Stimulated activated CD4-positive, alpha-beta T cell treated with anti-CD3 and anti-CD28 coated beads, TNF-alpha, amount 100 ng/mL, for 4 hours (primary cell): Measurements from ENCODE around the gene PRADC1.

Source experiments
- DNase-seq, 3 experiments: peaks; one replicate each; pipeline ENCODE4 v3.0.0-alpha.2; 2020; ENCODE audit warnings: low read depth in 3 of 3

PRADC1 gene

DNA sequence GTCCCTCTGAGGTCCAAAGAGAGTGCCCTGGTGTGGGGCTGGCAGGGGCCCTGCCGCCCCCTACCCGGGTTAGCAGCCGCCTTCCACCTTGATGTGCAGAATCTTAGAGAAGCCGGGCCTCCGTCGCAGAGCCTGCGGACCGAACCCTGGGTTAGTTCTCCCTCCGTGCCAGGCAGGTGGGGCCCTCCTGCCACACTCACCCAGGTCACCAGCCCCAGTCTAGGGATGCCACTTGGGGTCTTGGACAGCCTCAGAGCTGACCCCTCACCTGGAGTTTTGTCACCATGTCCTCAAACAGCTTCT is 25.8 kb upstream of the PRADC1 start:
- no peak for DNase-seq

DNA sequence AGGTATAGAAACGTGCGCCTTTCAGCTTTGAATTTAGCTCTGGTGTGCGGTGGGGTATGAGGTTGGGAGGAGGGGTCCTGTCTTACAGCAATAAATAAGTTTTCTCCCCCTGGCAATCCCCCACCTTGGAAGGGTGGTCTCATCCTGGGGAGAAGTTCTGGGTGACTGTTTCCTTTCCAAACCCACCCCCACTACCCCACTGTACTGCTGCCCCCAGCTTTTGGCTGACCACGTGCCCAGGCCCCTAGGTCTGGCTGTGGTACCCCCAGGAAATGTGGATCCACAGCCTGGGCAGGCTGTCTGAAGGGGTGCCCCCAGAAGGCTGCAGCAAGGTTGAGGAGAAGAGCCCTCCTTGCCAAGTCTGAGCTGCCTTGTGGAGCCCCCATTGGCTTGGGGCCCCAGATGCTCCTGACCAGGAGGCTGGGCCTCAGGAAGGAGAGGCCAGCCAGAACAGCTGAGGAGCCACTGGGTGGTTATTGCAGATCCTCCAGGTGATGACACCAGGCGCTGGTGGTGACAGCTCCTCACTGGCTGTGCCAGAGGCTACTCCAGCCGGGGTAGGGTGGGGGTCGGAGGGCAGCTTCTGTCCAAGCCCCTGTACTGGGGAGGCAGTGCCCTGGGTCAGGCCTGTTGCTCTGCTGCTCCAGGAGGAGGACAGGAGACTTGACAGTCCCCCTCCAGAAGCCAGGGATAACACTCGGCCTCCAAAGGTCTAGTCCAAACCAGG is 25.3 kb upstream of the PRADC1 start:
- DNase-seq = no peak

DNA sequence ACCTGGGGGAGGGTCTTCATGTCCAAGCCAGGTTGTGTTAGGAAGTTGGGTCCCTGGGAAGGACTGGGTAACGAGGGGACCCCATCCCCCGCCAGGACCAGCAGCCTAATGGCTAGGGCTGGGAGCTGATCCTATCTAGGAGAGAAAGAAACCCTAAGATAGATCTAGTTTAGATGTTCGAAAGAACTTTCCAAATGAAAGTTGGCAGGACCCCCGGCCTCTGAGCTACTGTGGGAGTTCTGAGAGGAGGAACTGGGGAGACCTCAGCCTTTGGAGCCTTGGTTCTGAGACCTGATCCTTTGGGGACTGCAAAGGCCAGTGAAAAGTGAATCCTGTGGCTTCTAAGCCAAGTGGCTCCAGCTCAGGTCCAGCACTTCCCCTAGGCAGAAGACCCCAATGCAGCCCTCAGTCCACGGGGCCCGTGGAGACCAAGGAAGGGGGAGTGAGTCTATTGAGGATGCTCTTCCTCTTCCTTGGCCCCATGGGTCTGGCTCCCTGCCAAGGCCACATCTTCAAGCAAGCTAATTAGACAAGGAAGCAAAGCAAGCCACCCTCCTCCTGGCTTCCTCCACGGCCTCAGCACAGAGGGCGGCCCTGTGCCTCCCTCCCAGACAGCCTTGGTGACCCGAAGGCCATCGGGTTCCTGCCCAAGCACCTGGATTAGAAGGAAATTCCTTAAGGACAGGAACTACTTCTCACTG is 24.5 kb upstream of the PRADC1 start:
- DNase-seq = no peak

DNA sequence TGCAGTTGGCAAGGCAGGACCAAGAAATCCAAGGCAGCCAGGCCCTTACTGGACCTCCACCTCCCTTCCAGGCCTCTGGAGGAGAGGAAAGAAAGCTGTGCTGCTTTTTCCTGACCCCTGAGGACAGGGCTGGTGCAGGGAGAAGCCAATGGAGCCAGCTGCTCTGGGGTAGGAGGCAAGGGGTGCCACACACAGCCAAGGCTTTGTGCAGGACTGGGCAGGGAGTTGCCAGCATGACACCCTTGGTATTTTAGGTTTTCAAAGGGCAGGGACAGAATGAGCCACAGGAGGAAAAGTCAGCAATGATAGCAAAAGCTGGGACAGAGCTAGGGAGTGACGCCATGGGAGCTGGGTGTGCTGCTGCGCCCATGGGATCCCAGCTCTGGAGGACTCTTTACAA is 24.0 kb upstream of the PRADC1 start:
- DNase-seq = no peak

DNA sequence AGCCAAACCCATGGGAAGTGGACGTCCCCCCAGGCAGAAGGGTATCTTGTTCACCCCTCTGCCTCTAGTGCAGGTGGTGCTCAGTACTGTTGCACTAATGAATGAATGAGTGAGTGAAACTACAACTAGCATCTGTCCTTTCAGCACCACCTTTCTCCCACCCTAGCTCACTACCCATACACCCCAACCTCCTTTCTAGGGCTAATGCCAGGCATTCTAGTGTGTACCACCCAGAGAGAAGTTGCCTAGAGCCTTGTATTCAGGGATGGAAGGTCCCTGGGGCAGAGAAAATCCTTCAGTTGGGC is 23.5 kb upstream of the PRADC1 start:
- no peak for DNase-seq

DNA sequence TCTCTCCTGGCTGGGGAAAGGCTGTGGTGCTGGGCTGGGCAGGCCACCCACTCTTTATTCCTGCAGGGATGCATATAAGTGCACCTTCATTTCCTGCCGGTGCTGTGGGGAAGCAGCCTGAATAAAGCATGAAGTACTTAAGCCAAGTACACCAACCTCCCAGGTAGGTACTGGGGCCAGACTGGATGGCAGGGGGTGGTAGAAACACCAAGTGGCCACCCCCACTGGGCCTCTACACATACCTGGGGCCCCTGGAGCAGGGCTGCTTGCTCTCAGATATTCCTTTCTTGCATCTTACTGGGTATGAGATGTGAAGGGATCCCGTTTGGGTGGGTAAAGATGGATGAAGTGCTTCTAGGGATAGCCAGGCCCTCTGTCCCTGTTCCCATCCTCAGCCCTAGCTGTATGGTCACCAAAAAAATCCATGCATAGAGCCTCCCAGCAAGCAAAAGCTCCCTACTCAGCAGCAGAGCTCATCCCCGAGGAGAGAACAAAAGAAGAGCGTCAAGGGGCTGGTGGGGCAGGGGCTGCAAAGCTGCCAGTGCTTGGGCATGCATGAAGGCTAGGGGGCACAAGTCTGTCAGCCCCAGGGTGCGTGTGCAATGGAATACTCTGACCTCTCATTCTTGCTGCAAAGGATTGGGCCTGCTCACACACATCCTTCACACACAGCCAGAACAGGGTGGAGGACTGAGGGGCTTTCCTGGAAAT is 23.0 kb upstream of the PRADC1 start:
- no peak for DNase-seq

DNA sequence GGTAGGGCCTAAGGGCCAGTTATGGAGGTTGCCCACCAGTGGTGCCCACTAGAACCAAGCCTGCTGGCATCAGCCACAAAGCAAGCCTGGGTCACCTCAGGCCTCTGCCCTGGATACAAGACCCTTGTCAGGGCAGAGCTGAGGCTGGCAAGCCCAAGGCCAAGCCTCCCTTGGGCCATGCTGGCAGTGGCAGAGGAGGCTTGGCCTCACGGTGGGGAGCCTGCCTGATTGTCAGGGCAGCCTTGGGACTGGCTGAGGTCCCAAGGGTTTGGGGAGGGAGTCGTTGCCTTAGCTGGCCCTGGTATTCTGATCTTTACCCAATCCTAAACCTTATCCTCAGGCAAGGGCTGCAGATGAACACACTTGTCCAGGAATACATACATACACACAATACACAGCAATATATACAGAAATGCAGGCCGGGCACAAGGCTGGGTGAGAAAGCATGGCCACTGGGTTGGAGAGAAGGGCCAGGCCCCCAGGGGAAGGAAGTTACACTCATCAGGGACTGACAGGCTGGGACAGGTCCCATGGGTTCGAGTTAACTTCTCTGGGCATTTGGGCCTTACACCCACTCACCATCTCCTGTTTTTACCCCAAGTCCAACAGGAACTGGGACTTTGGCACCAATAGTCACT is 22.1 kb upstream of the PRADC1 start:
- DNase-seq = no peak

DNA sequence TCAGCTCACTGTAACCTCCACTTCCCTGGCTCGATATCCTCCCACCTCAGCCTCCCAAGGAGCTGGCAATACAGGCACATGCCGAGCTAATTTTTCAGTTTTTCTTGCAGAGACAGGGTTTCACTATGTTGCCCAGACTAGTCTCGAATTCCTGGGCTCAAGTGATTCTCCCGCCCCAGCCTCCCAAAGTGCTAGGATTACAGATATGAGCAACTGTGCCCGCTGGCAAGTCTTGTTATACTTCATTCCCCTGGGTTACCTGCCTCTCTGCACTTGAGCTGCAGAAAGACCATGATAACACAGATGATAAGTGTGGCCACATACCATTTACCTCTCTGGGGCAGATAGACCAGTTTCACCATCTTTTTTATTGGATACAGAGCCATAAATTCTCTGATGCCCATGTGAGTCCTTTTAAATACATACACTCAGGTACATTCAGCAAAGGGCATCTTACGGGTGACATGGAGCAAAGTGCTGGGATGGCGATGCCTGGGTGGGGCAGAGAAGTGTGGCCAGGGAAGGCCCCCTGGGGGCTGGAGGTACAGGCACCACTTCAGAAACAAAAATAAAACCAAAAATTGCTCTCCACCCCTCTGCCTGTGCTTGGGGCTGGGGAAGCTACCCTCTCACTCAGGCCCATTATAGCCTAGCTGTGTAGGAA is 21.4 kb upstream of the PRADC1 start:
- DNase-seq = no peak

DNA sequence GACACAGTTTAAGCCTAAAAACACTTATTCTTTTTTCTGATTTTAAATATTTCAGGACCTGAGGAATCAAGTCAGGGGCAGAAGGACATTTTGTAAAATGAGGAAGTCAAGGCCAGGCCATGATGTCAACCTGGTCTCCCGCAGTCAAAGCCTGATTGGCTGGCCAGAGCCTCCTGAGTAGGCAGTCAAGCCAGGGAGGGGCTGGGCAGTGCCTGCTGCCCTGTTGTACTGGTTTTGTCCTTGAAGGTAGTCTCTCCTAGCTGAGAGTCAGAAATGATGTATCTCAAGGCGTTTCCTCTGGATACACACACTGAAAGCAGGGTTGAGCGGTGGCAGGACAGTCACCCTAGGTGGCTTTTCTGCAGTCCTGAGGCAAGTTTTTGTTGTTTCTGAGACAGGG is 20.9 kb upstream of the PRADC1 start:
- no peak for DNase-seq

DNA sequence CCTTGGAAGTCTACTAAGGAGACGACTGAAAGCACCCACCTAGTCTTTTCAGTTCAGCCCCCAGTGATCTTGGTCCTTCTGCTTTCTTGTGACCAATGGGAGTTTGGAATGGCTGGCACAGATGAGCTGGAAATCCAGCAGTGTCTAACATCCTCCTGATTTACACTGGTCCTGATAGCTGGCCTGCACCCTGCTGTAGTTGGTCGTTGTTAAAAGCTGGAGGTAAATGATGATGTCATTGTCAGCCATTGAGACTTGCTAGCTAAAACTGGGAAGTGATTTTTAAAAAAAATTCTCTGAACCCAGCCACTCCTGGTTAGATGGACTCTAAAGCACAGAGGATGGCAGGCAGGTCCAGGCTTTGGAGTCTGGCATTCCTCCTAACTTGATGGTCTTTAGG is 20.4 kb upstream of the PRADC1 start:
- no peak for DNase-seq

DNA sequence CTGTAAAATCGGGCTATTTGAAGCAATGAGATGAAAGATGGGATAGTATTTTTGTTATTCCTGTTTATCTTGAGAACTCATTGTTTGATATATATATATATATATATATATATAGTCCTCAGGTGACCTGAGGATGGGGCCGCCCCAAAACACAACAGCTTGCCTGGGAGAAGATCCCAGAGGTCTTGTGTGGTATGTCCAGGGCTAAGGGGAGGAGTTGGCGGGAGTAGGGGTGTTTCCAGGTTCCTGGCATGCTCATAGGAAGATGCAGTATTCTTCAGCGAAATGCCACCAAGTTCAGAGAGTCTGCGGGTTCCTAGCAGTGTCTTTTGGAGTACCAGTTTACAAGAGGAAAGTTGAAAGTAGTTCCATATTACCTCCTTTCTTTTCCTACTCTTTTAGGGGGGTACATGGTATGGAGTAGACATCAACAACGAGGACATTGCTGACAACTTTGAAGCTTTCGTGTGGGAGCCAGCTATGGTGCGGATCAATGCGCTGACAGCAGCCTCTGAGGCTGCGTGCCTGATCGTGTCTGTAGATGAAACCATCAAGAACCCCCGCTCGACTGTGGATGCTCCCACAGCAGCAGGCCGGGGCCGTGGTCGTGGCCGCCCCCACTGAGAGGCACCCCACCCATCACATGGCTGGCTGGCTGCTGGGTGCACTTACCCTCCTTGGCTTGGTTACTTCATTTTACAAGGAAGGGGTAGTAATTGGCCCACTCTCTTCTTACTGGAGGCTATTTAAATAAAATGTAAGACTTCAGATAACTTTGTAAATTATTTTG is 19.4 kb upstream of the PRADC1 start:
- no peak for DNase-seq

DNA sequence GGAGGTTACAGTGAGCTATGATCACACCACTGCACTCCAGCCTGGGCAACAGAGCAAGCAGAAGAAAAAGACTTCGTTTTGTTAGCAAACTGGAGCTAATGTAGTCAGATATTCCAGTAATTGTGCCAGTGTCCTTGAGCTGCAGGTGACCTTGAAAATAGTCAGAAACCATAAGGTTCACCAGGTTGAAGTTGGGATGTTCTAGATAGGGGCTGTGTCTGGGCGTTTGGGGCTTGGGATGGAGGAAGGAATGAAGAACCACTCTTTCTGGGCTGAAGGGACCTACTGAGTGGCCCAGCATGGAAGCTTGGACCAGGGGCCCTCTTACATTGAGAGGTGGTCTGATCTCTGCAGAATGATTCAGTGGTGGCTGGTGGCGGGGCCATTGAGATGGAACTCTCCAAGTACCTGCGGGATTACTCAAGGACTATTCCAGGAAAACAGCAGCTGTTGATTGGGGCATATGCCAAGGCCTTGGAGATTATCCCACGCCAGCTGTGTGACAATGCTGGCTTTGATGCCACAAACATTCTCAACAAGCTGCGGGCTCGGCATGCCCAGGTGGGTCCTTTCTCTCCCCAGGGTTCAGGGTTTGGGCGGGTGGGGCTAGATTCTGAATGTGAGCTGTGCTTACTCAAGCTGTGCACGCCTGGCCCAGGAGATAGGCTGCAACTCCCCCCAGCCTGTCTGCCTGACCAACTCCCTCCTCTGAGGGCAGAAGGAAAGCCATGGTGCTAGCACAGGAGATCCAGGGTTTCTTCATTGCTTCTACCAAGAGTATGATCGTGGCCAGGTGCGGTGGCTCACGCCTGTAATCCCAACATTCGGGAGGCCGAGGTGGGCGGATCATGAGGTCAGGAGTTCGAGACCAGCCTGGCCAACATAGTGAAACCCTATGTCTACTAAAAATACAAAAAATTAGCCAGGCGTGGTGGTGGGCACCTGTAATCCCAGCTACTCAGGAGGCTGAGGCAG is 18.1 kb upstream of the PRADC1 start:
- no peak for DNase-seq

DNA sequence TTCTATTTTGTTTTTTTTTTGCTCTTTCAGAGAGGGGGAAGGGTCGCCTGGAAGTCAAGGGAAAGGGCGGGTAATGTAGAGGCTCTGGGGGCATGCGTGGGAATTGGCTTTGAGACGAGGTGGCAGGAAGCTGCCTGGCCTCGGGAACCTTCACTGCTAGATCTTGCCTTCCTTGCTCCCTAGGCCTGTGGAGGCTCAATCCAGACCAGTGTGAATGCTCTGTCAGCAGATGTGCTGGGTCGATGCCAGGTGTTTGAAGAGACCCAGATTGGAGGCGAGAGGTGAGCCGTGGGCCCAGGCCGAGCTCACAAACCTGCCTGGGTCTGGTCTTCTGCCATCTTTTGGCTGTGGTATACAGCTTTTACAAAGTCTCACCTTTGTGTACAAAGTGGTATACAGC is 16.6 kb upstream of the PRADC1 start:
- no peak for DNase-seq

DNA sequence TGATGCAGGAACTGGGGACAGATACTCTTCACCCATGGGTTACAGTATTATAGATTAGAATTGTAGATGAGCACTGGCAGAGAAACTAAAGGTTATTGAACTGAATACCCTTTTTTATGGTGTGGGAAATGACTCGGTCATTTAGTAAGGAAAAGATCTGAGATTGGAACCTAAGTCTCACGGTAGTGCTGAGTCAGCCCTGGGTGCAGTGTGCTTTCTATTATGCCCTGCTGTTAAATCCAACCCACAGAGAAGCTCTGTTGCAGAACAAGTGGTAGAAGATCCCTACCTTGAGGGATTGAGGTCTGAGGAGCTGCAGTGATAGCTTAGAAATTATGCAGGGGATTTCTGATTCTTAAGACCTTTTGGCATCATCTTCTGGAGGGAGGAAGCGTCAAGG is 13.8 kb upstream of the PRADC1 start:
- DNase-seq = no peak

DNA sequence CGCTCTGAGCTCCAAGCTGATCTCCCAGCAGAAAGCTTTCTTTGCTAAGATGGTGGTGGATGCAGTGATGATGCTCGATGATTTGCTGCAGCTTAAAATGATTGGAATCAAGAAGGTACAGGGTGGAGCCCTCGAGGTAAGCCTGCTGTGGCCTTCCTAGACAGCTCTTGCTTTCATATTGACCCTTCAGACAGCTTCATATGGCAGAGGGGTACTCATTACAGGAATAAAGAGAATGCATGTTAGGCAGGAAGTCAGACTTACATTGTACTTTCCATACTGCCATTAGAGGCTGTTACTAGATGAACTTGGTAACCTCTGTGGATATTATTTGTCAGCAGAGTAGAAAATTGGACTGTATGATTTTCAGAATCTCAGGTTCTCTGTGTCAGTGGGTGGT is 11.5 kb upstream of the PRADC1 start:
- no peak for DNase-seq

DNA sequence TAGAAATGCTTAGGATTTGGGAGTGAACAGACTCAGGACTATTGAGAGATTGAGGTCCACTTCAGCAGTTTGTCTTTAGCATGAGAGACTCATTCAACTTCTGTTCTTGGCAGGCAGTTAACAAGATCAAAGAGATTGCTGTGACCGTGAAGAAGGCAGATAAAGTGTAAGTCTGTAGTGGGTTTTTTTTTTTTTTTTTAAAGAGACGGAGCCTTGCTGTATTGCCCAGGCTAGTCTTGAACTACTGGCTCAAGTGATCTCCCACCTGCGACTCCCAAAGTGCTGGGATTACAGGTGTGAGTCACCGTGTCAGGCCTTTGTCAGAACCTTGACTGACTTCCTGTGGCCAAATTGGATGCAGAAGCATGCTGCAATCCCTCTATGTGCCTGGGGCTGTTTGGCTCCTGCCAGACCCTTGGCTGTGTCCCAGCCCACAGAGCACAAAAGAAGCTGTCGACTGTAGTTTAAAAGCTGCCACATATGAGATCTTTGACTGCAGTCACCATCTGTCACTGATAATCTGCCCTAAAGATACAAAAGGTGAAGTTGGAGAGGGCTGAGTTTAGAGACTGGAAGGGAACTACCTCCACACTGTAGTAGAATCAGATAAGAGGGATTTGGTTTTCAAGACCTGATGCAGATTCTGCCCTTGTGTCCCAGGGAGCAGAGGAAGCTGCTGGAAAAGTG is 11.0 kb upstream of the PRADC1 start:
- no peak for DNase-seq

DNA sequence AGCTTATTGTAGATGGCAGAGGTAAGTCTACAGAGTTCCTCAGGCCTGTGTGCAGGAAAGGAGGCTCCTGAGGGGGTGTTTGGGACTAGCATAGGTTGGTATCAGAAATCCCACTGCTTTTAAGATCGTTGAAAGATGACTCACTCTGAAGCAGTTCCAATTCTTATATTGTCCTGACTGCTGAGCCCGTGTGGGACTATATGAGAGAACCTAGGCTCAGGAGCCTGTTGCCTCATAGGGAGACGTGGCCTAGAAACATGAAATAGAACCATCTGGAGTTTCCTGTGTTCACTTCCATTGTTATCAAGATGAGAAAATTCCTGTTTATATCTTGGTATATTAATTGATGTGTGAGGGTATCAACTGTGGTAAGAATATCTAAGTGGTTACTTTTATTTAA is 6.7 kb upstream of the PRADC1 start:
- no peak for DNase-seq

DNA sequence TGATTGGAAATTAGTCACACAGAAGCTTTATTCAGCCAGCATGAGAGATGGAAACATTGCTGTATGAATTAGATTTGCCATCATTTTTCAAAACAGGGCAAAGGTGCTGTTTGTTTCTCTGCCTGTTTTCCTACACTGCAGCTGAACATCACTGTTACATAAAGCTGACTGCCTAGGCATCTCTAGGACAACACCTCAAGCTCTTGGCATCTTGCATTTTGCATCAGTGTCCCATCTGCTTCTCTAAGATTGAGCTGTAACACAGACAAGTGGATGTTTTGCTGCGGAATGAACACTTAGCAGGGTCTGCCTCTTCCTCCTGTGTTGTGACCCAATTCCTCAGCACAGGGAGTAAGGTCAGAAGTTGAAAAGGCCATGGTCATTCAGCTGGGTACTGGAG is 5.9 kb upstream of the PRADC1 start:
- no peak for DNase-seq

DNA sequence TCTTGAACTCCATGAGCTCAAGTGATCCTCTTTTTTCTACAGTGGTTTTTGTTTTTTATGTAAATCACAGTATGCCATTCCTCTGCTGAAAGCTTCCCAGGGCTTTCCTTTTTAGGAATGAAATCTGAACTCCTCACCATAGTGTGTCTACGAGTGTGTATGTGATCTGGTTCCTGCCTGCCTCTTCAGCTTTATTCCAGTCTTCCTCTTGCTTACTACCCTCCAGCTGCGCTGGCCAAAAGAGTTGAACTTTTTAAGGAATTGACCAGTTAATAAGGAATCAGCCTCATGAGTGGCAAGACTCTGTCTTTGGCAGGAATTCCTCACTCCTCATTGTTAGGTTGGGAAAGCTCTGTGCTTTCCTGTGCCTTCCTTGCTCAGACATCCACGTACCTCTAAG is 5.1 kb upstream of the PRADC1 start:
- no peak for DNase-seq

DNA sequence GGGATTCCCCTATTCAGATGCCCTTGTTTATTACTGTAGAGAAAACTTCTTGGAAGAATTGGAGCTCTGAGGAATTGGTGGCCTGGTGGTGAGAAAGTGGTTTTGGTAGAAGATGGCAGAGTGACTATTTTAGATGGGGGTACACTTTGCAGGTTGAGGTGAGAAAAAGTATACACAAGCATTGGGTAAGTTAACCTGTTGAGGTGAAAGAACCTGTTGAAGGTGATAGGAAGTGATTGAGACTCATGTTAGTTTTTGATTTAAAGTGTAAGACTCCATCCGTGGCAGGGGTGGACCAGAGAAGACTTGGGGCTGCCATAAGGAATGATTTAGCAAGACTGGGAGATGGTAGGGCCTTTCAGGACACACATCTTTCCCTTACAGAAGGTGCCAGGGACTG is 4.1 kb upstream of the PRADC1 start:
- no peak for DNase-seq
